HG03520 (cell line): ENCODE data around the gene PSKH1.
A peak's percentile ranks its signal among the peaks of the same experiment; 100 is the strongest.
"Not testable (repeated sequence)": the region's sequence is repeated elsewhere in the genome, so short reads cannot be mapped to it uniquely, and the experiment has no call there.

Source experiments
- ATAC-seq: cut with Tn5 transposase; IDR thresholded peaks from one replicate; pipeline ENCODE4 v1.9.1; 2021; ENCODE audit warnings: mild to moderate bottlenecking, moderate library complexity; ENCODE audit not compliant: unreplicated experiment

The PSKH1 gene

DNA sequence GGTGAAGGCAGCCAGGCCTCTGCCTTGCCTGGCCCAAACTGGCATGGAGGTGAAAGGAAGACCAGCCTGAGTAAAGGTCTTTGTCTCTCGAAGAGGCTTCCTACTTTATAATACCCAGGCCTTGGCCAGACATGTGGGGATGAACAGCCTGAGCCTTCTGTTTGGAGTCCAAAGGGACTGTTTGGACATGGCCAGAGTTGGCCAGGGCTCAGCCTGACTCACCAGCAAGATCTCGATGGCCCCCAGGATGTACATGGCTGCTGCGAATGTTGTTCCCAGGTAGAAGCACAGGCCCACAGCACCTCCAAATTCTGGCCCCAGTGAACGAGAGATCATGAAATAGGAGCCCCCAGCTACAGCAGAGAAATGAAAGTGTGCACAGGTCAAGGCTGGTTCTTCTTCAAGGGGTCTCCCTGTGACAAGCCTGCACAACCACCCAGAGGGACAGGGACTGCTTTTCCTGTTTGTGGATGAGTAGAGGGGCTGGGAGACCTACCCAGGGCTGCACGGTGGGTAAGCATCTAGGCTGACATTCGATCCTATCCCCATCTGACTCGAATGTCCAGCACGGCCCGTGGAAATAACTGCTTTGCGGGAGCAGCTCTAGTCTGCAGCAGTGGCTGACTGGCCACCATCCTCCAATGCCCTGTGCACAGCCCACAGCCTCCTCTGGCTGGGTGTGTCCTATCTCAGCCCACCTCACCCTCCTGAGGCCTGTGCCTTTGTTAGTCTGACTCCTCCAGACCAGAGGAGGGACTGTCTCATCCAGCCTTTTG, 61.6 kb downstream of the PSKH1 start:
- ATAC-seq = no peak

DNA sequence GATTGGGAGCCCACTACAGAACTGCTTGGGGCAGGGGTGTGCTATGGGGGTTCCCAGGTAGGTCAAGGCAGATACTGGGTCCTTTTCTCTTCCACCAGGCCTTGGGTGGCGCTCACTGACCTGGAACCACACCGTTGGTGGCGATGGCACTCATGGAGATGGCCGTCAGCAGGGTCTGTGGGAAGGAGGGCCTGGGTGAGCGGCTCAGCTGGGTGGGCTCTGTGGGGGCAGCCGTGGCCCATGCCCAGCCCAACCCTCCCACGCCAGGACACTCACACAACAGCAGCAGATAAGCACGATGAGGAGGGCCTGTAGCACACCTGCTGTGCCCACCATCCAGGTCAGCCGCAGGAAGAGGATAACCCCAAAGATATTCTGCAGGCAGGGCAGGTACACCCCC, 64.6 kb downstream of the PSKH1 start:
- ATAC-seq = no peak

DNA sequence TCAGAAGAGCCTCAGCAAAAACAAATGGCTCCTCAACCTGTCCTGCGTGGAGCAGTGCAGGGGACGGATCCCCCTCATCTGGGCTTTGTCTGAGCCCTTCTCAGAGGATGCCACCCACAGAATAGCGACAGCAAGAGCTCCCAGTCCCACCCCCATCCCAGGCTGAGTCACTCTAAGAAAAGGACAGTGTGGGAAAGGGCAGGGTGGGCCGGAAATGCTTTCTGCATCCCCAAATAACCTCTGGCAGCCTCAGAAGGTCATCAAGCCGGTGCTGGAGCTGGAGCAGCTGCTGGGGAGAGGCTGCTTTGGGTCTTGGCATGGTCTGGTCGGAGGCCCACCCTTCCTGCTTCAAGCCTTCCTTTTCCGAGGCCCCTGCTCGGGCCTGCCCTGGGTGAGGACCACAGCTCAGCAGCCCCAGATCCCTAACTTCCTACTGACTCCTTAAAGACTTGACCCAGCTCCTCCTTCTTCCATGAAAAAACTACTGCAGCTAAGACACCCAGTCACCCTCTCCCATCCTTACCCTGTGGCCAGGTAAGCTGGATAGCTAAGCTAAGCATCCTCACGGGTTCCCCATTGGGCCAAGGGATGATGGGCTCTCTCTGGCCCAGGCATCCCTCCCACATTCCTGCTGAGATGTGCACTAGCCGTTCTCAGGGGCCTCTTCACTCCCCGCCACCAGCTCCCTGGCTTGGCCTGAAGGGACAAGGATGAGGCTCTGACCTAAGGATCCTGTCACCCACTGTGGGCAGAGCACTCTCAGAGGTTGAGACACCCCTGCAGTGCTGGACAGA, 66.7 kb downstream of the PSKH1 start:
- ATAC-seq = no peak

DNA sequence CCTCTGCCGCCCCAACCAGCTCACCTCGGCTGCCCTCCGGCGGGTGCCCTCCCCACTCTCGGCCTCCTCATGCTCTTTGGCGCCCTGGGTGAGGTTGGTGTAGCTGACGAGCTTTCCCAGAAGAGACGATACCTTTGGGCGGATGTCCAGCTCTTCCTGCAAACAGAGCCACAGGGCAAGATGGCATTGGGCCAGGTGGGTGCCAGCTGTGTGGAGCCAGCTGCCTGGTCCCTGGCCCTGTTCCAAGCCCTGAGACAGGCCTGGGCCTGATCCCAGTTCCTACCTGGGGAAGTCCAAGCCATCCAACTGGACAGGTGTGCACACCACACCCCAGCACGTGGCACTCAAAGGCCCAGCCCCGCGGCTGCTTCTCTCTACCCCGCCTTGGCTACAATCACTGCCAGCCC, 68.5 kb downstream of the PSKH1 start:
- no peak for ATAC-seq

DNA sequence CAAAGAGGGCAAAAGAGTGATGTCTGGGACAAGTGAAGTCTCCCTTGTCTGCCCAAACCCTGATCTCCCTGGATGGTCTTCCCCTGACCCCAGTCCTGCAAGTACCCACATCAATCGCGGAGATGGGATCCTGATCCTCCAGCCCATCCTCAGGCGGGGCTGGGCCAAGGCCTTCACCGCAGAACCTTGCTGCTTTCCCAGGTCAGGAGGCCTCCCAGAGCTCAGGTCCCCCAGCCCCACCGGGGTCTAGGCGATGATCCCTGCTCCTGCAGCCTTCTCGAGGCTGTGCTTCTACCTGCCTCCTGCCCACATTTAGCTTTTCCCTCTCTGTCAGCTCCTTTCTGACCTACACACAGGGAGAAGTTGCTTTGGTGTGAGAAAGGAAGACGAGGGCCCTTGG, 69.1 kb downstream of the PSKH1 start:
- no peak for ATAC-seq

DNA sequence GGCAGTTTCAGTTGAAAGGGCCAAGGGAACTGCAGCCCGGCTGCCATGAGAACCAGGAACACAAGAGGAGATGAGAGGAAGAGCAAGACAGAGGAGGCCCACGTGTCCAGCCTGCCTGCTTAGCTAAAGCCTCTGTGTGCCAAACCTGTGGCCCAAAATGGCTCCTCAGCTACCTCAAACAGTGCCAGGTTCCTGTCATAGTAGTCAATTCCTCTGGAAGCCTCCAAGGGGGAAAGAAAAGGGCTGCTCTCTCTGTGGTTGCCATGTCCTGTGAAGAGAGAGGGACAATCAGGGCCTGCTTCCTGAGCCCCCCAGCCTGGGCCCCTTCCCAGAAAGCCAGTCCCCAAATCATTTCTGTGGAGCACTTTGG, 70.2 kb downstream of the PSKH1 start:
- ATAC-seq = no peak

DNA sequence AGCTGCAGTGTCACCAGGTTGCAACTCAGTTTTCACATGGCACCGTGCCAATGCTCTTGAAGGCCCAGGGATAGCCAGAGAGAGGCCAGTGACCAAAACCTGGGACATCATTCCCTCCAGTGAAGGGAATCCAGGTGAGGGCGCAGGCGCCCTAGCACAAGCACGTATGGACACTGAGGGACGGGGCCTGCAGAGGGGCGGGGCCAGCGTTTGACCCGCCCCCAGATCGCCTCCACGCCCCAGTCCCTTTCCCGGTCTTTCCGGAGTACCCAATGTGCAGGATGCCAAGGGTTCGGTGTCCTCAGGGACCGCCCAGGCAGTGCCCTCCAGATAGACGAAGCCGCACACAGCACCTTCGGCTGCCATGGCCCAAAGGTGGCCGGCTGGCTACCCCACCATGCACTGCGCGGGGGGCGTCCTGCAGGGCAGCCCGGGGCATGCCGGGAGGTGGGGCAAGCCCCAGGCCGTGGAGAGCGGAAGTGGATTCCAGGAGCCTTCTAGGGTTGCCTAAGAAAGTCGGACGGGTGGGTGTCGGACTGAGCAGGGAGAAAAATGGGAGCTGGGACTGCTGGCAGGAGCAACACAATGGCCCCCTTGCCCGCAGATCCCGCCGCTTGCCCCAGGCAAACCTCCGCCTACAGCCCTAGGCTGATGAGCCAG, 70.7 kb downstream of the PSKH1 start:
- ATAC-seq = no peak

DNA sequence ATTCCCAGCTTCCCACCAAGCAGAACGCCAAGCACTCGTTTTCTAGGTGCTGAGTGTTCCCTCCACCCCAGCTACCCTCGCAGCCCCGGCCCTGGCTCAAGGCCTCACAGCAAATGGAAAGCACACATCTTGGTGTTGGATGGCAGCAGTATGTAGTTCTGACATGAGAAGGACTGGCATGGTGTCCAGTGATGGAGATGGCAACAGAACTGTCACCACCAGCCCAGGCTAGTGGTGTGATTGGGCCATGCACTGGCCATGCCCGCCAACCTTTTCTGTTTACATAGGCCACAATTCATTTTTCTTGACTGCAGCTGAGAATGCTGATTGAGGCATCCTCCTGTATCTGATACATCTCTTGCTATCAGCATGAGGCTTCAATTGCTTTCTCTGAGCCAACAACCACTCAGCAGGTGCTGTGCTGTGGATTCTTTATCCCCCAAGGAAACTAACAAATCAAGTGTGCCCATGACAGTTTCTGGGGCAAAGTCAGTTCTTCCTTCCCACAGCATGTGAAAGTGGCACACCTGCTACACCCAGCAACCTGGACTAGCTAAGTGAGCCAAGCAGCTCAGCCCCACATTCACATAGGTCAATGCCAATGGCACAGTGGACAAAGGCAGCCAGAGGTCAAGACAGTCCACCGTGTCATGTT, 71.5 kb downstream of the PSKH1 start:
- no peak for ATAC-seq

DNA sequence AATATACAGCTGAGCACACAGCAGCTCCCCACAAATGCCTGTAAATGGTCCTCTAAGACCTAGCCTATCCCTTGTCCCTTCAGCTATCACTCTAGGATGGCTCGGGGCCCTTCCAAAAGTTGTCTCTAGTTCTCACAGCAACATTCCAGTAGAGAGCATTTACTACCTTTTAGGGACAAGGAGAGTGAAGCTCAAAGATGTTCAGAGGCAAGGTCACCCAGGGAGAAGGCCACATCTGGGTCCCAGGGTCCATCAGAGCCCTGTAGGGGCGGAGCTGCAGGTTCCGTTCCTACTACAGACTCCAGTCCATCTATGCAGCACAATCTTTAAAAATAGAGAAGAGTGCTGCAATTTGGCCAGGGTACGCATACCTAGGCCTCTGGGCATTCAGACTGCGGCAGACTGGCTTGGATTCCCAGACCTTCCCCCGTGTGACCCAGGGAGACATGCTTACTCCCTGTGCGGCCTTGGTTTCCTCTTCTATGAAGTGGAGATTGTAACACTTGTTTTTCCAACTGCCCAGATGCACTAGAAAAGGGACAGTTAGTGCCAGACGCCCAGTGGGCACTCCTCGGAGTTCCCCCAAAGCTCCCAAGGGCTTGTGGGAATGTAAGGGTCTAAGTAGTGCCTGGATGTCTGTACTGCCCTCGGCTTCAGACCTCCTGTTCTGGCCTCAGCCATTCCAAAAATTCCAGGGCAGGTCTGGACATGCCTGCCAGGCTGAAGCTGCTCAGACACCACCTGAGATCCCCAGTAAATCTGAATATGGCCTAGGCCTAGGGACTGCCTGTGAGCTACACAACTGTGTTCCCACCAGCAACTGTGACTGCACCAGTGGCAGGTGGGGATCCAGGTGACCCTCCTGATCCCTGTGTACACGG, 72.9 kb downstream of the PSKH1 start:
- no peak for ATAC-seq

DNA sequence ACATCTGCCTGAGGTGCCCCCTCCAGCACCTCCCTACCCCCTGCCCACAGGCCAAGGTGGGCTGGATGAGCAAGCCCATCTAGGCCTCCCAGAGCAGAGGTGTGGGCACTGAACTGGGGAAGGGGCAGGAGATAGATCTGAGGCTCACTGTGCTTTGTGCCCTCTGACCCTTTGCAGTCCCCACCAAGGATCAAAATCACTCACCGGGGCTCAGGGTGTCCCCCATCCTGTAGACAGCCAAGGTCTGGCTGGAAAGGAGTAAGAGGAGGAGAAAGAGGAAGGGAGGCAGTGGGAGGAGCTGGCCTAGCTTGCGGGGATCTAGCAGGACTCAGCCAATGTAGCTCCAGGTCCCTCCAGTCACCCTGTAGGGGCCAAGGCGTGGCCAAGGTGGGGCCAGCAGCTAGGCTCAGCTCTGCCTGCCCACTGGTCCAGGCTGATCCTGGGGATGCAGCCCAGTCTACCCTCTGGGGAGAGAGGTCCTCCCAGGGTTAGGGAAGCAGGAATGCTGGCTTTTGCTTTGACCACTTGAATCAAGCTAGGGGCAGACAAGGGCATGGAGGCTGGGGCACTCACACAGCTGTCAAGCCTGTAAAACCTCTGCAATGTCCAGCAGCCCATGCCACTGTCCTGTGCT, 73.6 kb downstream of the PSKH1 start:
- no peak for ATAC-seq

DNA sequence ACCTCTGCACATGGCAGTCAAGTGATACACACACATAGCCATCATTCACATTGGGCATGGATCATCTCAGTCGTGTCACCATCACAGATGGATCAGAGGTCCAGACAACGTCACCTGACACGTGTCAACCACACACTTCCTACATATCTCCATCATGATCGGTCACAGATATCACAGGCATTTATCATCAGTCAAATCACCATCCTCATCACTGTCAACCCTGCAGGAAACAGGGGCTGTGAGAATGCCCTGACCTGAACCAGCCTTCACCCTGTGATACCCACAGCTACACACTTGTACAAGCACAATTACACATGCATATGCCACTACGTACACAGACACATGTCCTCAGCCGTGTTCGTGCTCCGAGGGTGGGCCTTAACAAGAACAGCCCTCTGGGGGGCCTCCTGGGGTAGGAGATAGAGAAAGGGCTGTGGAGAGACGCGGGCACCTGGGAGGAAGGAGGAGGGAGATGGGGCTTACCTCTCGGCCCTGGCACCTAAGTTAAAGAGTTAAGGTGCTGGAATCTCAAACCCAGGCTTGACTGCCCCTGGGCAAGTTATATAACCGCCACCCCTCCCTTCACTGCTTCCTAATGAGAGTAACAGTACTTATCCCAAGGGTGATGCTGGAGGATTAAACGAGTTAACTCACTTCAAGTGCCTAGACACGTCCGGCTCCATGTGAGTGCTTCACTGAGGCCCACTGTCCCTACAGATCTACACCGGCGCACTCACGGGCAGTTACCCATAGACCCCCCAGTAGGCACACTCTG, 74.3 kb downstream of the PSKH1 start:
- no peak for ATAC-seq

DNA sequence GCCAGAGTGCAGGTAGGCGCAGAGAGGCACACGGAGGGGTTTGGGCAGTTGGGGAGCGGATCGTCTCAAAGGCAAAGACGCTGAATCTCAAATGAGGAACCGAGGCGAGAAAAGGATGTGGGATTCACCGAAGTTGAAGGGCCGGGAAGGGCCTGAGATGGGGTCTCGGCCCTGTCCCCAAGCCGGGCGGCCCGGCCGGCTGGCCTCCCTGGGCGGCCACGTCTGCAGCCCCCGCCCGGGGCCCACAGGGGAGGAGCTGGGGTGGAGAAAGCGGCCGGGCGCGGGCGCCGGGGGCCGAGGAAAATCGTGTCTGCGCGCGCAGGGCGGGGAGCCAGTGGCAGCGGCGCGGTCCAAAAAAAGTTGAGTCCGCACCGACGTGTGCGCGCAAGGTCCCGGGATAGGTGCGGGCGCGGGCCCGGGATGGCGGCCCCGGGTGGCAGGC, 74.9 kb downstream of the PSKH1 start:
- ATAC-seq = peak; percentile 17

DNA sequence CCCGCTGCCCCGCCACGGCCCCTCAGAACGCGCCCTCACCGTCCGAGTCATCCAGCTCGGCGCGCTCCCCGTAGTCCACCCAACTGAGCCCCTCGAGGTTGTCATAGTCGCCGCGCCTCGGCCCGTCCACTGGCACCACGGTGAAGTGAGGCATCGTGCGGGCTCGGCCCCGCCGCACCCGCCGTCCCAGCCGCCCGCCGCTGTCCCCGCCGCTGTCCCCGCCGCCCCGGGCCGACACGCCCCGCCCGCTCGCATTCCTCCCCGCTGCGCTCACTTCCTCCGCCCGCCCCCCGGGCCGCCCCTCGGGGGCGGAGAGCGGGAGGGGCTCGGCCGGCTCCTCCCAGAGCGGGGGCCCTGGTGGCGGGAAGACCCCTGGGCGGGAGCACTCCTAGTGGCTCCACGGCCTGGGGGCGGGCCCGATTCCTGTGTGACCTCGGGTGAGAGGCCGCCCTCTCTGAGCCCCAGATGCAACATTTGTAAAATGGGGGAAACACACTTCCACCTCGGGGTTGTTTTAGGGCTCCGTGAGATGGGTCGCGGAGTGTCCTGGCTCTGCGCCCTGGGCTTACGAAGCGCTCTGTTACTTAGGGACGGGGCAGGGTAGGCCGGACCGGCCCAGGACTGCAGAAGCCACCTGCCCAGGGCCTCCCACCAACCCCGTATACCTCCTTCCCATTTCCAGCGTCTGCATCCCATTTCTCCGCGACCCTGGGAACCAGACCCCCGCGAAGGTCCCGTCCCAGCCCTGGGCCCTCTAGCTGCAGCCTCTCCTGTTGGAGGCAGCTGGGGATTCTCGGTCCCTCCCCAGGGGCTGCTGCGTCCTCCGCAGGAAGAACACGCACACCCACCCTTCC, 75.6 kb downstream of the PSKH1 start, which contains the start of gene SLC12A4:
Gene SLC12A4 (minus strand): TSS at position 238 of the 854 bp plus-strand sequence. CDS start 84 bp downstream, at position 154.
- peak; percentile 75 for ATAC-seq

DNA sequence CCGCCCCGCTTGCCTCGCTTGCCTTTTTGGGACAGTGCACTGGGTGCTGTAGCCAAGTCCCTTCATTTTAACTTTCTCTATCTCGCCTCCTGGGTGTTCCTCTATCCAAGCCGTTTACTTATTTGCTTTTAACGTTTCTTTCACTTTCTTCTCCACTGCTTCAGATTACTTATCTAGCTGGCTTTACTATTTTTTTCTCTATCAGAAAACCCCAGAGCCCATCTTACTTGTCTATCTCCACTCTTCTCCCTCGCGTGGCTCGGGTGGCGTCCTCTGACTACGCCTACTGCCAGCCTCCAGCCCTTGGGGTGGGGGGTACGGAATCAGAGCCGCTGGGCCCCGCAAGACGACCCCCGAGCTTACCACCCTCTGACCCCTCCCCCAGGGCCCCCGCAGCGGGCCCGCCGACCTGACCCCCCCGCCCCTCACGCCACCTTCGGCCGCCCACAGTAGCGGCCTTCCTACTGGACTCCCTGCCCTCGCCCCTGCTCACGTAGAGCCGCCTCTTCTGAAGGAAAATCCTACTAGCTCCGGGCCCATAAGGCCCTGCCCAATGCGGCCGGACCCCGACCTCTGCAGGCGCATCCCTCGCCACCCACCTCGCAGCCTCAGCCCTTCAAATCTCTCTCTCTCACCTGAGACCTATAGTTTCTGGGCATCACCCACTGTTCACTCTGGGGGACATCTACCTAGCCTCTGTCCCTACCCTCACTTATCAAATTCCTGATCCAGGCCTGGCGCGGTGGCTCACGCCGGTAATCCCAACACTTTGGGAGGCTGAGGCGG, 76.4 kb downstream of the PSKH1 start:
- ATAC-seq = no peak

DNA sequence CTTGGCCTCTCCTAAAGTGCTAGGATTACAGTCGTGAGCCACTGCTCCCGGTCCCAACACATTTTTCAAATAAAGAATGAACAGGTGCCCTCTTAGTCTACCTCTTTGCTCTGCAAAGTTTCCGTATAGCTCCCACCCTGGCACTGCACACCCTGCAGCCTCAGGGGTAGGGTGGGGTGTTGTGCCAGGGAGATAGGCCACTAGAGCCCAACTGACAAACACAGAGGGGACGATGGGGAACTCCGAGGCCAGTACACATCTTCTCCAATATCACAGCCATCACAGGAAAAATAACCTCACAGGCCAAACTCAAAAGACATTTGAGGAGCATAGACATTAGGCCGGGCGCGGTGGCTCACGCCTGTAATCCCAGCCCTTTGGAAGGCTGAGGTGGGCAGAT, 78.1 kb downstream of the PSKH1 start:
- ATAC-seq = no peak

DNA sequence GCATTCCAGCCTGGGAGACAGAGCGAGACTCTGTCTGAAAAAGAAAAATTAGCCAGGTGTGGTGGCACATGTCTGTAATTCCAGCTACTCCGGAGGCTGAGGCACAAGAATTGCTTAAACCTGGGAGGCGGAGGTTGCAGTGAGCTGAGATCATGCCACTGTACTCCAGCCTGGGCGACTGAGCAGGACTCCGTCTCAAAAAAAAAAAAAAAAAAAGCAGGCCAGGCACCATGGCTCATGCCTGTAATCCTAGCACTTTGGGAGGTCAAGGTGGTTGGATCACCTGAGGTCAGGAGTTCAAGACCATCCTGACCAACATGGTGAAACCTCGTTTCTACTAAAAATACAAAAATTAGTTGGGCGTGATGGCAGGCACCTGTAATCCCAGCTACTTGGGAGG, 79.2 kb downstream of the PSKH1 start:
- not testable (repeated sequence) for ATAC-seq
